Neuronal stem cell (in vitro differentiated cells): Measurements from ENCODE around the gene PTPRJ.

Source experiments
- DNase-seq: peaks from one replicate; pipeline ENCODE4 v3.0.0-alpha.2; 2013; ENCODE audit warnings: low spot score
- H2AFZ ChIP-seq: one replicate; pipeline ENCODE4 v1.6.1; 2013; ENCODE audit warnings: mild to moderate bottlenecking, low read length, inconsistent platforms
- H2AK5ac ChIP-seq: 2 replicates; pipeline ENCODE4 v1.6.1; 2013; ENCODE audit warnings: low read depth, mild to moderate bottlenecking, inconsistent platforms, low read length, moderate library complexity, mixed read lengths
- H2BK120ac ChIP-seq: 2 replicates; pipeline ENCODE4 v1.6.1; 2013; ENCODE audit warnings: low read depth, mild to moderate bottlenecking, inconsistent platforms, low read length, moderate library complexity, mixed read lengths
- H2BK12ac ChIP-seq: one replicate; pipeline ENCODE4 v1.6.1; 2013; ENCODE audit warnings: low read length, inconsistent platforms
- H2BK15ac ChIP-seq: 2 replicates; pipeline ENCODE4 v1.6.1; 2013; ENCODE audit warnings: mild to moderate bottlenecking, low read length, inconsistent platforms, mixed read lengths
- H2BK5ac ChIP-seq: one replicate; pipeline ENCODE4 v1.6.1; 2013; ENCODE audit warnings: inconsistent platforms, mild to moderate bottlenecking, low read length, moderate library complexity
- H3K14ac ChIP-seq: one replicate; pipeline ENCODE4 v1.6.1; 2013; ENCODE audit warnings: low read length, inconsistent platforms
- H3K18ac ChIP-seq: 2 replicates; pipeline ENCODE4 v1.6.1; 2013; ENCODE audit warnings: low read length, inconsistent platforms
- H3K23ac ChIP-seq: 2 replicates; pipeline ENCODE4 v1.6.1; 2013; ENCODE audit warnings: low read depth, mild to moderate bottlenecking, mixed read lengths, low read length, inconsistent platforms; ENCODE audit not compliant: poor library complexity
- H3K27ac ChIP-seq: replicated peaks from 3 replicates; pipeline ENCODE4 v1.5.1; 2013; ENCODE audit warnings: low read length, inconsistent platforms
- H3K27me3 ChIP-seq, 3 experiments: 2 replicates each; pipeline ENCODE4 v1.6.1; 2013; ENCODE audit warnings: low read length in 3 of 3, mild to moderate bottlenecking in 2 of 3, inconsistent platforms in 1 of 3, low read depth in 1 of 3, mixed read lengths in 1 of 3, moderate library complexity in 1 of 3; ENCODE audit not compliant: control insufficient read depth in 3 of 3, insufficient read depth in 3 of 3
- H3K36me3 ChIP-seq, 2 donors: replicated peaks in 1 of 2; 2 replicates each; pipeline ENCODE4 v1.6.1; 2013; ENCODE audit warnings: low read length in 2 of 2; ENCODE audit not compliant: control insufficient read depth in 2 of 2, insufficient read depth in 2 of 2
- H3K4ac ChIP-seq: 2 replicates; pipeline ENCODE4 v1.6.1; 2013; ENCODE audit warnings: inconsistent platforms, mild to moderate bottlenecking, low read length, moderate library complexity
- H3K4me1 ChIP-seq, 2 donors: 1 replicate in 1 of 2; 2 replicates in 1 of 2; pipeline ENCODE4 v1.6.1; 2013; ENCODE audit warnings: low read length in 2 of 2, low read depth in 1 of 2; ENCODE audit not compliant: control insufficient read depth in 2 of 2, insufficient read depth in 1 of 2
- H3K4me2 ChIP-seq: one replicate; pipeline ENCODE4 v1.6.1; 2013; ENCODE audit warnings: mild to moderate bottlenecking, low read length, inconsistent platforms; ENCODE audit not compliant: insufficient read depth, poor library complexity, severe bottlenecking
- H3K4me3 ChIP-seq, 2 donors: 2 replicates each; pipeline ENCODE4 v1.5.1; 2013; ENCODE audit warnings: low read length in 2 of 2, mild to moderate bottlenecking in 2 of 2, inconsistent platforms in 1 of 2, moderate library complexity in 1 of 2
- H3K79me1 ChIP-seq: one replicate; pipeline ENCODE4 v1.6.1; 2013; ENCODE audit warnings: low read depth, mild to moderate bottlenecking, inconsistent platforms, low read length, moderate library complexity
- H3K9ac ChIP-seq: one replicate; pipeline ENCODE4 v1.6.1; 2013; ENCODE audit warnings: mild to moderate bottlenecking, low read depth, low read length, inconsistent platforms; ENCODE audit not compliant: poor library complexity
- H3K9me3 ChIP-seq, 2 donors: replicated peaks in 1 of 2; 2 replicates each; pipeline versions ENCODE3 to v1.6.1; 2013; ENCODE audit warnings: low read length in 2 of 2, mild to moderate bottlenecking in 2 of 2, inconsistent platforms in 1 of 2, low read depth in 1 of 2, mixed read lengths in 1 of 2, moderate library complexity in 1 of 2; ENCODE audit not compliant: control insufficient read depth in 2 of 2, insufficient read depth in 1 of 2
- H4K8ac ChIP-seq: one replicate; pipeline ENCODE4 v1.6.1; 2013; ENCODE audit warnings: low read depth, mild to moderate bottlenecking, inconsistent platforms, low read length, moderate library complexity
- H4K91ac ChIP-seq: one replicate; pipeline ENCODE4 v1.6.1; 2013; ENCODE audit warnings: low read length, low read depth, mild to moderate bottlenecking, inconsistent platforms; ENCODE audit not compliant: poor library complexity
- WGBS, 2 donors: extraction: QIAGEN DNeasy Blood & Tissue Kit; methylation state at CpG; one replicate each; pipeline ENCODE4 v1.1.7; 2013; ENCODE audit warnings: missing lambda C conversion rate in 2 of 2, mixed read lengths in 1 of 2; ENCODE audit not compliant: insufficient read length in 2 of 2, insufficient replicate concordance in 1 of 2; ENCODE audit errors: extremely low coverage in 2 of 2; 5-methylcytosine and 5-hydroxymethylcytosine counted together

The PTPRJ gene

GRCh38 chr11:48052183-48053044 lies 72.1 kb downstream of the PTPRJ start:
- Histone ChIP-seq H3K4me3 (no peak overlapping the region), H3K79me1 (peaks cover 3% of the 10 kb centered on the region), H2BK120ac (no peak overlapping the region), H4K91ac (no peak overlapping the region), H3K9me3 (no peaks in the 10 kb centered on the region), H3K18ac (peak overlapping the region; percentile 49), H3K4me1 (peaks cover 6 to 23% of the 10 kb centered on the region in 2 donors), H2AFZ (no peak overlapping the region), H3K14ac (no peak overlapping the region), H3K27me3 (no peaks in the 10 kb centered on the region), H4K8ac (no peak overlapping the region), H3K27ac (no peak overlapping the region), H3K36me3 (no peaks in the 10 kb centered on the region), H2BK5ac (no peak overlapping the region), H3K23ac (no peak overlapping the region), H2AK5ac (no peak overlapping the region), H3K9ac (no peak overlapping the region), H3K4me2 (no peak overlapping the region), H3K4ac (no peak overlapping the region), H2BK15ac (no peak overlapping the region), H2BK12ac (no peak overlapping the region)
- no peak for DNase-seq
- no CpG with 5 or more reads among the region's 9 CpGs for WGBS, 2 donors

- H2BK12ac ChIP-seq: no peak overlapping the region
- H2AFZ ChIP-seq: no peak overlapping the region
- H3K79me1 ChIP-seq: peaks cover 5% of the 10 kb centered on the region
- H2BK5ac ChIP-seq: no peak overlapping the region
- no peak overlapping the region for H2BK15ac ChIP-seq
- H3K27ac ChIP-seq: no peak overlapping the region
- no peak overlapping the region for H3K4ac ChIP-seq
- no peak overlapping the region for H2BK120ac ChIP-seq
- no peak overlapping the region for H4K8ac ChIP-seq
- H3K4me3 ChIP-seq: no peak overlapping the region
- no peaks in the 10 kb centered on the region for H3K36me3 ChIP-seq
- DNase-seq: no peak
- no peak overlapping the region for H3K9ac ChIP-seq
- no peak overlapping the region for H3K4me2 ChIP-seq
- peak overlapping the region; percentile 0 for H2AK5ac ChIP-seq
- no peak overlapping the region for H3K14ac ChIP-seq
- H3K27me3 ChIP-seq: no peaks in the 10 kb centered on the region
- H4K91ac ChIP-seq: no peak overlapping the region
- H3K9me3 ChIP-seq: no peaks in the 10 kb centered on the region
- H3K18ac ChIP-seq: no peak overlapping the region
- H3K23ac ChIP-seq: no peak overlapping the region
- peaks cover 6 to 19% of the 10 kb centered on the region in 2 donors for H3K4me1 ChIP-seq
- no CpG with 5 or more reads among the region's 1 CpG for WGBS, 2 donors
Observed at GRCh38 chr11:48054994-48055291, 74.6 kb downstream of the PTPRJ start.

- no peak overlapping the region for H3K4ac ChIP-seq
- DNase-seq: no peak
- no CpG with 5 or more reads among the region's 12 CpGs for WGBS, 2 donors
Observed at GRCh38 chr11:48055292-48056132, 75.2 kb downstream of the PTPRJ start.

More at GRCh38 chr11:48055292-48056132, 75.2 kb downstream of the PTPRJ start:
- Histone ChIP-seq H3K4me1 (peaks cover 6 to 20% of the 10 kb centered on the region in 2 donors), H4K91ac (no peak overlapping the region), H2BK15ac (no peak overlapping the region), H3K9ac (no peak overlapping the region), H3K18ac (no peak overlapping the region), H2BK120ac (no peak overlapping the region), H3K4me2 (no peak overlapping the region), H2AK5ac (peak overlapping the region; percentile 0), H3K23ac (no peak overlapping the region), H2BK5ac (no peak overlapping the region), H3K9me3 (no peaks in the 10 kb centered on the region), H3K27ac (peak overlapping the region; percentile 47), H3K27me3 (no peaks in the 10 kb centered on the region), H4K8ac (no peak overlapping the region), H3K4me3 (no peak overlapping the region), H3K79me1 (peaks cover 5% of the 10 kb centered on the region), H2BK12ac (no peak overlapping the region), H3K14ac (no peak overlapping the region), H2AFZ (no peak overlapping the region), H3K36me3 (no peaks in the 10 kb centered on the region)
